Hepatocyte (in vitro differentiated cells): ENCODE measurements around the gene ZFP36. TPM values are rescaled to one million over a fixed set of nuclear protein-coding genes. Genes with fewer than 3 reads are reported as not detected.

Experiments
- DNase-seq: peaks from one replicate; pipeline ENCODE4 v3.0.0-alpha.2; 2016; ENCODE audit warnings: low spot score
- H2AFZ ChIP-seq: fragments of 200-600 bp; sonication (generic); 2 replicates; pipeline ENCODE4 v1.6.0; 2016; ENCODE audit warnings: antibody characterized with exemption, mild to moderate bottlenecking
- H3K27ac ChIP-seq: fragments of 200-600 bp; sonication (generic); 2 replicates; pipeline ENCODE4 v1.5.1; 2016; ENCODE audit warnings: mild to moderate bottlenecking
- H3K27me3 ChIP-seq: fragments of 200-600 bp; sonication (generic); 2 replicates; pipeline ENCODE4 v1.6.1; 2016
- H3K36me3 ChIP-seq: fragments of 200-600 bp; sonication (generic); replicated peaks from 2 replicates; pipeline ENCODE4 v1.5.1; 2016; ENCODE audit warnings: low read depth; ENCODE audit not compliant: insufficient read depth
- H3K4me1 ChIP-seq: fragments of 200-600 bp; sonication (generic); 2 replicates; pipeline ENCODE4 v1.5.1; 2016; ENCODE audit warnings: mild to moderate bottlenecking, moderate library complexity; ENCODE audit not compliant: insufficient read depth
- H3K4me2 ChIP-seq: fragments of 200-600 bp; sonication (generic); 2 replicates; pipeline ENCODE4 v1.6.0; 2016
- H3K4me3 ChIP-seq: fragments of 200-600 bp; sonication (generic); 2 replicates; pipeline ENCODE4 v1.5.1; 2016; ENCODE audit warnings: mild to moderate bottlenecking
- H3K79me2 ChIP-seq: fragments of 200-600 bp; sonication (generic); 2 replicates; pipeline ENCODE4 v1.6.0; 2017; ENCODE audit warnings: mild to moderate bottlenecking
- H3K9me2 ChIP-seq: fragments of 200-600 bp; sonication (generic); replicated peaks from 2 replicates; pipeline ENCODE4 v1.6.0; 2017; ENCODE audit warnings: mild to moderate bottlenecking; ENCODE audit not compliant: insufficient read depth
- H3K9me3 ChIP-seq: fragments of 200-600 bp; sonication (generic); 2 replicates; pipeline ENCODE4 v1.5.1; 2016; ENCODE audit warnings: low read depth, mild to moderate bottlenecking
- H4K20me1 ChIP-seq: fragments of 200-600 bp; sonication (generic); 2 replicates; pipeline ENCODE4 v1.6.0; 2016; ENCODE audit warnings: mild to moderate bottlenecking; ENCODE audit not compliant: insufficient read depth, poor library complexity, severe bottlenecking
- EZH2 ChIP-seq: fragments of 200-600 bp; sonication (generic); IDR thresholded peaks from 2 replicates; pipeline ENCODE4 v1.6.1; 2016; ENCODE audit warnings: antibody characterized with exemption, mild to moderate bottlenecking, borderline replicate concordance
- EZH2phosphoT487 ChIP-seq: fragments of 200-600 bp; sonication (generic); IDR thresholded peaks from one replicate; pipeline ENCODE4 v1.6.1; 2018; ENCODE audit warnings: antibody characterized with exemption, mild to moderate bottlenecking, low read depth, moderate library complexity; ENCODE audit not compliant: unreplicated experiment, severe bottlenecking
- WGBS: methylation state at CpG from one replicate; pipeline ENCODE4 v1.1.6; 2016; ENCODE audit warnings: low lambda C conversion rate; ENCODE audit errors: missing lambda C conversion rate; 5-methylcytosine and 5-hydroxymethylcytosine counted together
- polyA plus RNA-seq: library from polyadenylated mRNA; unstranded; fragments of >200 nt; fragmentation: Nextera tagmentation; extraction: Ambion mirVana; gene quantifications from 2 replicates; pipeline ENCODE4 v1.2.1, GENCODE V29; 2016
- total RNA-seq: library from RNA; depleted of rRNA; stranded (reverse); fragments of >200 nt; gene quantifications from 2 replicates; pipeline ENCODE4 v1.2.3, GENCODE V29; 2014
- TF ChIP-seq, protein P1 (sequence below): fragments of 200-600 bp; sonication (generic); IDR thresholded peaks from 2 replicates; pipeline ENCODE4 v1.5.1; 2016; ENCODE audit warnings: antibody characterized with exemption, mild to moderate bottlenecking; ENCODE audit not compliant: poor library complexity

ZFP36 gene
- total and polyA plus RNA-seq, 2 experiments from 2014 or later, result 95.8 to 1,034 TPM

- H3K27me3 ChIP-seq, result no peaks in the 10 kb centered on the region
- H3K4me3 ChIP-seq, result no peak overlapping the region
- no peak for TF ChIP-seq EZH2
- TF ChIP-seq EZH2phosphoT487, result no peak
- TF ChIP-seq, protein P1, sequence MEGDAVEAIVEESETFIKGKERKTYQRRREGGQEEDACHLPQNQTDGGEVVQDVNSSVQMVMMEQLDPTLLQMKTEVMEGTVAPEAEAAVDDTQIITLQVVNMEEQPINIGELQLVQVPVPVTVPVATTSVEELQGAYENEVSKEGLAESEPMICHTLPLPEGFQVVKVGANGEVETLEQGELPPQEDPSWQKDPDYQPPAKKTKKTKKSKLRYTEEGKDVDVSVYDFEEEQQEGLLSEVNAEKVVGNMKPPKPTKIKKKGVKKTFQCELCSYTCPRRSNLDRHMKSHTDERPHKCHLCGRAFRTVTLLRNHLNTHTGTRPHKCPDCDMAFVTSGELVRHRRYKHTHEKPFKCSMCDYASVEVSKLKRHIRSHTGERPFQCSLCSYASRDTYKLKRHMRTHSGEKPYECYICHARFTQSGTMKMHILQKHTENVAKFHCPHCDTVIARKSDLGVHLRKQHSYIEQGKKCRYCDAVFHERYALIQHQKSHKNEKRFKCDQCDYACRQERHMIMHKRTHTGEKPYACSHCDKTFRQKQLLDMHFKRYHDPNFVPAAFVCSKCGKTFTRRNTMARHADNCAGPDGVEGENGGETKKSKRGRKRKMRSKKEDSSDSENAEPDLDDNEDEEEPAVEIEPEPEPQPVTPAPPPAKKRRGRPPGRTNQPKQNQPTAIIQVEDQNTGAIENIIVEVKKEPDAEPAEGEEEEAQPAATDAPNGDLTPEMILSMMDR, result no peak
- peaks cover 3% of the 10 kb centered on the region for H3K79me2 ChIP-seq
- H3K27ac ChIP-seq, result no peak overlapping the region
- H3K4me2 ChIP-seq, result no peak overlapping the region
- no peak overlapping the region for H2AFZ ChIP-seq
- H3K4me1 ChIP-seq, result no peaks in the 10 kb centered on the region
- H3K36me3 ChIP-seq, result no peaks in the 10 kb centered on the region
- no peaks in the 10 kb centered on the region for H3K9me3 ChIP-seq
- H4K20me1 ChIP-seq, result no peaks in the 10 kb centered on the region
- H3K9me2 ChIP-seq, result no peaks in the 10 kb centered on the region
- no peak for DNase-seq
- 94% methylated on average over 5 of the region's 5 CpGs for WGBS
Measured at GRCh38 chr19:39422020-39422419, 15.4 kb downstream of the ZFP36 start.

DNA sequence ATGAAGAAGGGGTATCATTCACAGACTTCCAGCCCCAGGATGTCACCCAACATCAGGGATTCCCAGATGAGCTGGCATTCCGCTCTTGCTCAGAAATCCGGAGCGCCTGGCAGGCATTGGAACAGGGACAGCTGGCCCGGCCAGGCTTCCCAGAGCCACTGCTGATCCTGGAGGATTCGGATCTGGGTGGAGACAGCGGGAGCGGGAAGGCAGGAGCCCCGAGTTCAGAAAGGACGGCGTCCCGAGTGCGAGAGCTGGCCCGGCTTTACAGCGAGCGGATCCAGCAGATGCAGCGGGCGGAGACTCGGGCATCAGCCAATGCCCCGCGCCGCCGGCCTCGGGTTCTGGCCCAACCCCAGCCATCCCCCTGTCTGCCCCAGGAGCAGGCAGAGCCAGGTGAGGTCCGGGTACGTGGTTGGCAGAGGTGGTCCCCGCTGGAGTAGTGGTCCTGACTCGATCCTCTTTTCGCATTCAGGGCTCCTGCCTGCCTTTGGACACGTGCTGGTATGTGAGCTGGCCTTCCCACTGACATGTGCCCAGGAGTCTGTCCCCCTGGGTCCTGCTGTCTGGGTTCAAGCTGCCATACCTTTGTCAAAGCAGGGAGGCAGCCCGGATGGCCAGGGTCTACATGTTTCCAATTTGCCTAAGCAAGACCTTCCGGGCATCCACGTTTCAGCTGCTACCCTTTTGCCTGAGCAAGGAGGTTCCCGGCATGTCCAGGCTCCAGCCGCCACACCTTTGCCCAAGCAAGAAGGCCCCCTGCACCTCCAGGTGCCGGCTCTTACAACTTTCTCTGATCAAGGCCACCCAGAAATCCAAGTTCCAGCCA lies 16.8 kb downstream of the ZFP36 start:
- 96% methylated on average over 33 of the region's 35 CpGs for WGBS
- Histone ChIP-seq H3K27me3 (no peaks in the 10 kb centered on the region), H3K4me2 (no peak overlapping the region), H2AFZ (no peak overlapping the region), H3K4me1 (peaks cover 10% of the 10 kb centered on the region), H3K79me2 (peaks cover 5% of the 10 kb centered on the region), H3K36me3 (no peaks in the 10 kb centered on the region), H3K9me3 (no peaks in the 10 kb centered on the region), H3K27ac (no peak overlapping the region), H3K9me2 (no peaks in the 10 kb centered on the region), H4K20me1 (no peaks in the 10 kb centered on the region), H3K4me3 (no peak overlapping the region)
- TF ChIP-seq EZH2phosphoT487, result no peak
- TF ChIP-seq, protein P1, result no peak
- no peak for TF ChIP-seq EZH2
- DNase-seq, result no peak

DNA sequence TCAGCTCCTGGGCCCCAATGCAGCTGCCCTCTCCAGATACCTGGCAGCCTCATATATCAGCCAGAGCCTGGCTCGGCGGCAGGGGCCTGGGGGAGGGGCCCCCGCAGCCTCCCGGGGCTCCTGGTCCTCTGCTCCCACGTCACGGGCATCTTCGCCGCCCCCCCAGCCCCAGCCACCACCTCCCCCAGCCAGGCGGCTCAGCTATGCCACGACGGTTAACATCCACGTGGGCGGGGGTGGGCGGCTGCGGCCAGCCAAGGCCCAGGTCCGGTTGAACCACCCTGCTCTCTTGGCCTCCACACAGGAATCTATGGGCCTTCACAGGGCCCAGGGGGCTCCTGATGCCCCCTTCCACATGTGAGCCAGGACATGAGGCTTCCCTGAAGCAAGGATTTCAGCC lies 18.3 kb downstream of the ZFP36 start:
- Histone ChIP-seq H2AFZ (no peak overlapping the region), H3K27ac (no peak overlapping the region), H3K27me3 (no peaks in the 10 kb centered on the region), H3K4me1 (peaks cover 20% of the 10 kb centered on the region), H3K4me3 (no peak overlapping the region), H3K9me3 (no peaks in the 10 kb centered on the region), H3K36me3 (no peaks in the 10 kb centered on the region), H3K79me2 (peaks cover 3% of the 10 kb centered on the region), H4K20me1 (no peaks in the 10 kb centered on the region), H3K4me2 (no peak overlapping the region), H3K9me2 (no peaks in the 10 kb centered on the region)
- WGBS, result 88% methylated on average over 9 of the region's 16 CpGs
- DNase-seq, result no peak
- no peak for TF ChIP-seq EZH2
- no peak for TF ChIP-seq EZH2phosphoT487
- TF ChIP-seq, protein P1, result no peak
